ENCODE data around the gene PLXNA2. TPM values are rescaled to one million over a fixed set of nuclear protein-coding genes. Genes with fewer than 3 reads are reported as not detected.

PLXNA2 gene
- polyA plus RNA-seq, 4 donors: 12.4 to 16.7 (median 14.4) TPM

GRCh38 chr1:208054911-208055379 lies 189.2 kb downstream of the PLXNA2 start:
- no peak for DNase-seq (ENCODE audit: low read depth in 4 of 4, low spot score in 3 of 4)

- DNase-seq (ENCODE audit: low read depth in 4 of 4, low spot score in 3 of 4): no peak
These were observed 189.7 kb downstream of the PLXNA2 start for GRCh38 chr1:208054485-208054884.

- no peak for DNase-seq (ENCODE audit: low read depth in 4 of 4, low spot score in 3 of 4)
These were observed 190.5 kb downstream of the PLXNA2 start for GRCh38 chr1:208053661-208054060.

DNA sequence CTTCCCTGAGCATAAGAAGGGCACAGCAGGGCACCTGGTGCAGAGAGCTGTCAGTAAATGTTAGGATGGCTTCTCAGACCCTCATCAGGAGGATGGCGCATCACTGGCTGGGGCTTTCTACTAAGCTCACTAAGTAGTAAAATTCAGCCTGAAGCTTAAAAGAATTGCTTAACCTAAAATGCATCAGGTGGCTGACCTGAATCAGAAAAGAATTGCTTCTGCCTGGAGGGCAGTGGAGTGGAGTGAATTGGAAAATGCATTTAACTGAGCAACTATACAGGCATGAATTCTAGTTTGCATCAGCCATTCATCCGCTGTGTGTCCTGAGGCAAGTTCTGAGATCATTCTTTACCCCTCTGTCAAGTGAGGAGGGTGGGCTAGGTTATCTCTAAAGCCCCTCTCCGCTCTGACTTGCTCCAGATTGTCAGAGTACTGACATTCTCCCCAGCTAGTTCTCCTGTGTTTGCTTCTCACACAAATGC lies 191.2 kb downstream of the PLXNA2 start:
- no peak for DNase-seq (ENCODE audit: low read depth in 4 of 4, low spot score in 3 of 4)

- DNase-seq (ENCODE audit: low read depth in 4 of 4, low spot score in 3 of 4): no peak
These were observed 192.0 kb downstream of the PLXNA2 start for GRCh38 chr1:208052135-208052534.

- no peak for DNase-seq (ENCODE audit: low read depth in 4 of 4, low spot score in 3 of 4)
These were observed 192.5 kb downstream of the PLXNA2 start for GRCh38 chr1:208051651-208052050.

DNA sequence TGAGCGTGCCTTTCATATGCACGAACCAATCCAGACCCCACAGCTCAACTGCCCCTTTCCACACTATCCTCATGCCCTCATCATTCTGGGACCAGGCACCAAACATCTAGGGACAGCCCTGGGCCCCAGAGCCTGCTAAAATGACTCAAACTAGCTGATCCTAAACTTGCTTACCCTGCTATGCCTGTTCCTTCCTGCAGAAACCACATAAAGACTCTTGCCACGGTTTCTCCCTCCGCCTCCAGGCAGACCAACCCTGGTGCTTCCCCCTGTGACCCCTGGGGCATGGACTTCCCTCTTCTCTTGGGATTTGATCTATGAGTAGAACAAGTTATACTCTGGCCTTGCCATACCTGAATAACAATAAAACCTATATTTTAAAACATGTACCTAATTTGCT lies 195.3 kb downstream of the PLXNA2 start:
- DNase-seq (ENCODE audit: low read depth in 4 of 4, low spot score in 3 of 4): no peak

DNA sequence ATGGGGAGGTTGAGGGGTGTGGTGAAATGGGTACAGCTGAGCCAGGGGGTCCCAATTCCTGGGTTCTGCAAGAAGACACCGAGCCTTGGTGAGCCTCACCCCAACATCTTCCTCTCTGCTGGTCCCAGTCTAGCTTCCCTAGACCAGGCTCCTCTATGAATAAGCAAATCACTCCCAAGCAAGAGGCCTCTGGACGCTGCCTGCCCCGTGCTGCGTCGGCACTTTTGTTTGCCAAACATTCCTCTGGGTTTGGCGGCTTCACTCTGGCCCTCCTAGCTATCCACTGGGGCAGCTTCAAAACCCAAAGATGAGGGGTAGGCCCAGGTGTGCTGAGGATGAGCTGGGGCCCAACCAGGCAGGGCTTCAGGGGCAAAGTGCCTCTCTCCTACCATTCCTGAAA lies 196.2 kb downstream of the PLXNA2 start:
- DNase-seq (ENCODE audit: low read depth in 4 of 4, low spot score in 3 of 4): no peak

GRCh38 chr1:208047476-208047934 lies 196.7 kb downstream of the PLXNA2 start:
- DNase-seq (ENCODE audit: low read depth in 4 of 4, low spot score in 3 of 4): peak in 3 of 4 donors; percentile 40 to 47 (median 41)

- no peak for DNase-seq (ENCODE audit: low read depth in 4 of 4, low spot score in 3 of 4)
These were observed 198.5 kb downstream of the PLXNA2 start for GRCh38 chr1:208045463-208046260.

DNA sequence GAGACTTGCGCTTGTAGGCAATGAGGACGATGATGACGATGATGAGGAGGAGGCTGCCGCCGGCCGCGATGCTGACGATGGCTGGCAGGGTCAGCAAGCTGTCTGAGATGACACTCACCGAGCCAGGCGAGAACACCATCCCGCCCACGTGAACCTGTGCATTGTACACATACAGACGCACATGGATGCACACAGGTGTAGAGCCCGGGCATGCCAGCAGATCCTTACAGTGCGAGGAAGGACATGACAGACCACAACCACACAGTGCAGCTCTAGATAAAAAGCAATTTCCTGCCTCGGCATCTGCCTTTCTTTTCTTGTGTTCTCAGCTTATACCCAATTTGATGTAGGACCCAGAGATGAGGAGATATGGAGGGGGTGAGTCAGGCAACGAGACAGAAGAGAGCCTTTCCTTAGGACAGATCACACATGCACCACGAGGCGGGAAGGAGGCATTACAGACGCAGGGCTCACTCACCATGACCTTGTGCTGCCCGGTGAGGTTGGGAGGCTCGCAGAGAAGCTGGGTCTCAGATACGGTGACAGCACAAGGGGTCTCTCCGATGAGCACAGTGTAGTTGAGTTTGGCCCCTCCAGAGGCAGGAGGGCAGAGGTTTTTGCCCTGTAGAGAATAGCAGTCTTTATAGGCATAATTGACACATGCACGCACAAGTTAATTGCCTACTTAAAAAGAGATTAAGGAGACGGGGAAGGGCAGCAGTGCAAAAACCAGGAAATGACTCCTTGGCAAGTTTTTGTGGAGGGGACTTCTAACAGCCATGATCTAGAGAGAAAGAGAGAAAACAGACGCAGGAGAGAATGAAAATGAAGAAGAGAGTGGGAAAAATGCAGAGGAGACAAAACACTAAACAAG lies 199.4 kb downstream of the PLXNA2 start:
- no peak for DNase-seq (ENCODE audit: low read depth in 4 of 4, low spot score in 3 of 4)

DNA sequence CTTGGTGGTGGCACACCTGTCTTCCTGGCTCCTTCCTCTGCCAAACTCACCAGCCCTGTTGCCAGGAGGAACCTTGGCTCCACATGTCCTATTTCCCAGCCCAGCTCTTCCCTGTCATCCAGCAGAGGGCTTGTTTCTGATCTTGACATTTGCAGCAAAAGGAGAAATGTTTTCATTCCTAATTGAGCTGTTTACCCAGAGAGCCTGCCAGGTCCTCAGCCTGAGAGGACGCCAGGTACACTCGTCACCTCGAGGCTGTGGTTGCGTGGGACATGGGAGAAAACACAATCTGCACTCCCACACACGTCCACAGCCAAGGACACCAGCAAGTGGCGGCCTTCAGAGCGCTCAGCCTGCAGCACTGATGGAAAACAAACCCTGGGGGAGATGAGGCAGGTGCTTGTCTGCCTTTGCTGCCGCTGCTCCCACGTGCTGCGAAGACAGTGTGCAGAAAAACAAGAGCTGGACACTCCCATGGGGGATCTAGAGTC lies 200.4 kb downstream of the PLXNA2 start:
- DNase-seq (ENCODE audit: low read depth in 4 of 4, low spot score in 3 of 4): no peak

GRCh38 chr1:208042868-208043267 lies 201.3 kb downstream of the PLXNA2 start:
- no peak for DNase-seq (ENCODE audit: low read depth in 4 of 4, low spot score in 3 of 4)

DNA sequence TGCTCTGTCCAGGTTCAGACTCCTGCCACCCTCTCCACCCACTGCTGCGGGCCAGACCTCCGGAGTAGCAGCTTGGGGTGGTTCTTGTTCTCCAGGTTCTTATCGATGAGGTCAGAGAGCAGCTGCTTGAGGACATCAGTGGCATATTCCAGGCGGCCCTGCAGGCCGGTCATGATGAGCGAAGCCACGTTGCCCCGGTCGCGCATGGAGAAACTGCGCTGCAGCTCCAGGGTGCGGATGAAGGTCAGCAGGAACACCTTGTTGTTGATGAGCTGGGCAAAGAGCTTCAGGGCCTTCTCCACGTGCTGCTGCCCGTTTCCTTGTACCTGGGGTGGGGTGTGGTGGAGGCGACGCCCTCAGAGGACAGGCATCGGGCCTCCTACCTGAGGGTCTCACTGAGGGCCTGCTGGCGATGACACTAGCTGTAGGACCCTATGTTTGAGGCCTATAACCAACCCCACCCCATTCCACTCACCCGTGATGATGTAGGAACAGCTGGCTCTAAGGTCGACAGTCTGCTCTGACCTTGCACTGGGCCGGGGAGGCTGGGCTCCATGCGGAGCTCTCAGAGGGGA lies 202.1 kb downstream of the PLXNA2 start:
- DNase-seq (ENCODE audit: low read depth in 4 of 4, low spot score in 3 of 4): no peak

GRCh38 chr1:208041505-208041904 lies 202.7 kb downstream of the PLXNA2 start:
- DNase-seq (ENCODE audit: low read depth in 4 of 4, low spot score in 3 of 4): no peak

GRCh38 chr1:208040821-208041297 lies 203.3 kb downstream of the PLXNA2 start:
- no peak for DNase-seq (ENCODE audit: low read depth in 4 of 4, low spot score in 3 of 4)

DNA sequence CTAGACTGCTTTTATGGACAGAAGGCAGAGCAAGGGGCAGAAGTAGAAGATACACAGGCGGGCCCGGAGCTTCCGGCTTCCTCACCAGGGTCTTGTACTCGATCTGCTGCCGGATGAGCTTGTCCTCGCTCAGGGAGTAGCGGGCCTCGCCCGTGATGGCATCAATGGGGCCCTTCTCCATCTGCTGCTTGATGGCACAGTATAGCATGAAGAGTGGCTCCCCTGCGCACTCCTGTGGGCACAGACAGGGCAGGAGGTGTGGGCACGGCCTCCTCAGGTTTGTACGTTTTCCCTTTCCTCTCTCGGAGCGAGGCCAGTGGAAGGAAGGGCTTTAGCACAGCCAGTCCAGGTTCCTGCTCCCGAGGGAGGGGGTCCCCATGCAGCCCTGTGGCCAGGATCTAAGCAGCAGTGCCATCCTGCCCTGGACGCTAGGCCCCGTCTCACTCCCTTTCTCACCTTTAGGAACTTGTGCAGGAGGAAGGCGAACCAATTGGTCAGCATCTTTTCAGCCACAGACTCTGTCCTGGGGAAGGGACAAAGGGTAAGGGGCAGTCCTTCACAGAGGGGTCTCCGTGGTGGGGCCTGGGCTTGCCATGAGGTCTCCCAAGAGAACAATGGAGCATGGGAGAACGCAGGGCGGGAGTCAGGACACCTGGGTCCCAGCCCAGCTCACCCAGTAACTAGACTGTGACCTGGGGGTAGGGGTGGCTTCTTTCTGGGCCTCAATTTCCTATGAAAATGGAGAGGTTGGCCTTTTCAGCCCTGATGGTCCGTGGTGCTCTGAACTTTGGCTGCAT lies 204.4 kb downstream of the PLXNA2 start:
- no peak for DNase-seq (ENCODE audit: low read depth in 4 of 4, low spot score in 3 of 4)

DNA sequence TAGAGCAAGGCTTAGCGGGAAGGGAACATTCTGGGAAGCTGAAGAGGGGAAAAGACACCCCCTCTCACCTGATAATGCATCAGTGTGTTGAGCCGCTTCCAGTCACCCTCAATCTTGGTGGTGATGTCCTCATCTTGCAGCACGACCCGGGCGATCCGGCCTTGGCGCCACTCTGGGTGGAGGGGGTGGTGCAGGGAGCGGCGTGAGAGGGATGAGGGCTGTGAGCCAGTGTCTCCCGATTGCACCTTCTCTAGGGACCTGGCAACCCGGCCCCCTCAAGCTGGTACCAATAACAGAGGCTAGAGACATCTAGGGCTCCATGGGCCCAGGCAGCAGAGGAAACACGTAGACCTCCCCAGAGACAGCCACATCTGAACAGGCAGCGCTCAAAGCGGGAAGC lies 205.9 kb downstream of the PLXNA2 start:
- no peak for DNase-seq (ENCODE audit: low read depth in 4 of 4, low spot score in 3 of 4)

- no peak for DNase-seq (ENCODE audit: low read depth in 4 of 4, low spot score in 3 of 4)
These were observed 207.0 kb downstream of the PLXNA2 start for GRCh38 chr1:208036918-208037766.

Data from right renal pelvis (tissue), 4 donors.